T-helper 2 cell treated with Interferon-gamma antibody and Interleukin-4, amounts not matched to agents 5 μg/mL and 100 μg/mL, for 36 hours (primary cell): ENCODE data around the gene IFT57.
"Not testable (repeated sequence)": the region's sequence is repeated elsewhere in the genome, so short reads cannot be mapped to it uniquely, and the experiment has no call there.

Experiments used
- DNase-seq: peaks from one replicate; pipeline ENCODE4 v3.0.0; 2021; ENCODE audit warnings: low spot score
- H3K27ac Mint-ChIP-seq: one replicate; pipeline ENCODE4 v1.8.0; 2021; ENCODE audit warnings: mild to moderate bottlenecking, mixed read lengths
- H3K27me3 Mint-ChIP-seq: one replicate; pipeline ENCODE4 v1.8.0; 2021; ENCODE audit warnings: low read depth, mixed read lengths
- H3K36me3 Mint-ChIP-seq: one replicate; pipeline ENCODE4 v1.8.0; 2021; ENCODE audit warnings: low read depth, mixed read lengths
- H3K4me1 Mint-ChIP-seq: one replicate; pipeline ENCODE4 v1.8.0; 2021; ENCODE audit warnings: low read depth, mixed read lengths
- H3K4me3 Mint-ChIP-seq: one replicate; pipeline ENCODE4 v1.8.0; 2022; ENCODE audit warnings: mild to moderate bottlenecking, moderate library complexity, mixed read lengths
- H3K9me3 Mint-ChIP-seq: one replicate; pipeline ENCODE4 v1.8.0; 2021; ENCODE audit warnings: mixed read lengths

IFT57 gene

DNA sequence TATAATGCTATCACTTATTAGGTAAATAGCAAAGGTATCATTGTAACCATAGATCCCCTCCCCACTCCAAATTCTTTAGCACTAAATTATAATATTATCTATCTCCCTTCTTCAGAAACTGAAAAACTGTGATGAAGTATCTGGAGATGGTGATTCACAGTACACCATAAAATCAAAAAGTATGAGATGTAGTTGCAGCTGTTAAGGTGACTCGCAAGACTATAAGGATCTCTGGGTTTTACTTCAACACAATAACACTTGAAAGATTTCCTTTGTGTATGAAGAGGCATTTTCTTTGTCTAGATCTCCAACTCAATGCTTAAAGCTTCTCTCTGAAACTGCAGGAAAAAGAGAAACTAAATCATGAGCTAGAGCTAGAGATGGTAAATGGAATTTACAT, 46.9 kb downstream of the IFT57 start:
- Mint-ChIP-seq H3K36me3 (peaks cover 1% of the 10 kb centered on the region), H3K9me3 (no peaks in the 10 kb centered on the region), H3K27ac (no peak overlapping the region), H3K4me1 (peaks cover 19% of the 10 kb centered on the region), H3K4me3 (no peak overlapping the region), H3K27me3 (no peaks in the 10 kb centered on the region)
- DNase-seq = no peak

DNA sequence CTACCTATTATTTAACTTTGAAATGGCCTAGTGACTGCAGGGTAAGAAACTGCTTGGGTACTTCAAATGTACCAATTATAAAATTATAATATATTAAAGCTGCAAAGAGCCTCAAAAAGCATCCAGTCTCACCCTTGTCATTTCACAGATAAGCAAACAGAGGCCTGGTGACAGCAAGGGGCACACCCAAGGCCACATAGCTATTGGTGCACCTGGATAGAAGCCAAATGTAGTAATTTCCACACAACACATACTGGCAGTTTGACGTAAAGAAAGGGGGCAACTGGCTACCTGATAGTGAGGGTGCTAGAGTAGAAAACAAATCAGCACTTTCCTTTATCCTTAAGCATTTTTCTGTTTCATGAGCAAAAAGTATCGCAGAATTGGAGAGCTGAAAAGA, 51.1 kb downstream of the IFT57 start:
- H3K36me3 Mint-ChIP-seq = peaks cover 10% of the 10 kb centered on the region

DNA sequence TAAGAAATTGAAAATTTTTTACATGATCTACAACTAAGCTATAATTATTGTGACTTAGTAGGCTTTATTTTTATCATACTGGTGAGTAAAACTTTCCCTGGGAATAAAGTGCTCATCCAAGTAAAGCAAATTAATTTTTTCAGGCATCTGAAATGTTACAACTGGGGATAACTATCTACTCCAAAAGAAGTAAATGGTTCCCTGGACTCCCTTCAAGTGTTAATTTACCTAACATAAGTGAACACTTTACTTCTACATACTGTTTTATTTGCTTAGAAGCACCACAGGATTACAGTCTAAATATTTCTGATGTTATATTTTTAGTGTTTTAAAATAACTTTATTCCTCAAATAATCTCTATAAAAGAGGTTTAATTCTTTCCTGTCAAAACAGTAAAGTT, 57.8 kb downstream of the IFT57 start:
- Mint-ChIP-seq H3K4me3 (no peak overlapping the region), H3K9me3 (no peaks in the 10 kb centered on the region), H3K4me1 (peaks cover 3% of the 10 kb centered on the region), H3K27me3 (no peaks in the 10 kb centered on the region), H3K36me3 (peaks cover 11% of the 10 kb centered on the region), H3K27ac (no peak overlapping the region)
- no peak for DNase-seq

More for the DNA sequence above, 51.1 kb downstream of the IFT57 start:
- Mint-ChIP-seq H3K27me3 (no peaks in the 10 kb centered on the region), H3K9me3 (no peaks in the 10 kb centered on the region), H3K27ac (no peak overlapping the region), H3K4me3 (no peak overlapping the region), H3K4me1 (peaks cover 17% of the 10 kb centered on the region)
- DNase-seq = no peak

DNA sequence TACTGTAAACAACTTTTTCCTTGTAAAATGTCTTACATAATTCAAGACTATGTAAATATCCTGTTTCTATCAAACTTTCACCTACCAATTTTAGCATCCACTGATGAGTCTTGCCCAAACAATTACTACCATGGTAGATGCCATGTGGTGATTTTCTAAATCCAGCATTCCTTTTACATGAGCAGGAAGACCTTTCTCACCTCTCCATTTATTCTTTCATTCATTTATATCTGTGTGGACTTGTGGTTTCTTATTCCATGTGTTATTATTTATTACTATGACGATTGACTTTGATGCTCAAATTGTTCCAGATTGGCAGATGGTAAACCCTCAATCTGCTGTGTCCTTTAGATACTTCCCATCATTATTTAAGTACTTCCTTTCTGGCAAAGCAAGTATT, 62.4 kb downstream of the IFT57 start:
- H3K27ac Mint-ChIP-seq = no peak overlapping the region
- H3K27me3 Mint-ChIP-seq = no peaks in the 10 kb centered on the region
- H3K36me3 Mint-ChIP-seq = peaks cover 3% of the 10 kb centered on the region

DNA sequence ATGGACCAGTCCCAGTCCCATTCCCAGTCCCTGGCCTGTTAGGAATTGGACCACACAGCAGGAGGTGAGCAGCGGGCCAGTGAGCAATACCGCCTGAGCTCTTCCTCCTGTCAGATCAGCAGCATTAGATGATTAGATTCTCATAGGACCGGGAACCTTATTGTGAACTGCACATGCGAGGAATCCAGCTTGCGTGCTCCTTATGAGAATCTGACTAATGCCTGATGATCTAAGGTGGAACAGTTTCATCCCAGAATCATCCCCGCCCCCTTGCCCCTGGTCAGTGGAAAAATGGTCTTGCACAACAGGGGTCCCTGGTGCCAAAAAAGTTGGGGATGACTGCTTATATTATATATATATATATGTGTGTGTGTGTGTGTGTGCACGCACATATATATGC, 63.1 kb downstream of the IFT57 start:
- Mint-ChIP-seq H3K9me3 (no peaks in the 10 kb centered on the region), H3K4me1 (peaks cover 3% of the 10 kb centered on the region), H3K36me3 (peaks cover 3% of the 10 kb centered on the region), H3K27me3 (no peaks in the 10 kb centered on the region), H3K4me3 (no peak overlapping the region), H3K27ac (no peak overlapping the region)
- DNase-seq = no peak

More for the DNA sequence above, 62.4 kb downstream of the IFT57 start:
- DNase-seq = no peak
- Mint-ChIP-seq H3K9me3 (no peaks in the 10 kb centered on the region), H3K4me3 (no peak overlapping the region), H3K4me1 (peaks cover 3% of the 10 kb centered on the region)

DNA sequence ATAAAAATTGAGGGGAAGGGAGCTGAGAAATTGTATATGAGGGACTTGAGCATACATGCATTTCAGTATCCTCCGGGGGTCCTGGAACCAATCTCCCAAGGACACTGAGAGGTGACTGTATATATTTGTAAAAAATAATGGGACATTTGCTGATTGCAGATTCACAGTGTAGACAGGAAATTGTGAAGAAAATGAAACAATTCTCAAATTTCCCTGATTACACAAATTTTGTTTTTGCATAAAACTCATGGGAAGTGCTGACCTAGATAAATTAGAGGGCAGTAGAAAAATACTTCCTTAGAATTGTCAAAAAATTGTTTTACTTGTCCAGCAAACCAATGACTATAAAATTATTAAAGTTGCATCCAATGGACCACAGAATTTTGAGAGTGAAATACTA, 64.0 kb downstream of the IFT57 start:
- Mint-ChIP-seq H3K36me3 (peaks cover 3% of the 10 kb centered on the region), H3K27ac (no peak overlapping the region), H3K4me1 (peaks cover 4% of the 10 kb centered on the region), H3K9me3 (no peaks in the 10 kb centered on the region), H3K27me3 (no peaks in the 10 kb centered on the region), H3K4me3 (no peak overlapping the region)
- no peak for DNase-seq

DNA sequence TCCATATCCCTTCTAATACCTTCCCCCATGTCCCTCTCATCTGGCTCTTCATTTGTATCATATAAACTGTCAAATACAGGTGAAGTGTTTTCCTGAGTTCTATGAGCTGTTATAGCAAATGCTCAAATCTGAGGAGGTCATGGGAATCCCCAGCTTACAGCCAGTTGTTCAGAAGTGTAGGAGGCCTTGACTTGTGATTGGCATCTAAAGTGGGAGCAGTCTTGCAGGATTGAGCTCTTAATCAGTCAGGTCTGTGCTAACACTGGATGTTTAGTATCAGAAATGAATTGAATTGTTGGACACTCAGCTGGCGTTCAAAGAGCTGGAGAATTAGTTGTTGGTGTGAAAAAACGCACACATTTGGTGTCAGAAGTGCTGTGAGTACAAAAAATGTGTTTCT, 65.0 kb downstream of the IFT57 start:
- H3K4me3 Mint-ChIP-seq = no peak overlapping the region
- H3K27ac Mint-ChIP-seq = no peak overlapping the region
- H3K4me1 Mint-ChIP-seq = peaks cover 6% of the 10 kb centered on the region

DNA sequence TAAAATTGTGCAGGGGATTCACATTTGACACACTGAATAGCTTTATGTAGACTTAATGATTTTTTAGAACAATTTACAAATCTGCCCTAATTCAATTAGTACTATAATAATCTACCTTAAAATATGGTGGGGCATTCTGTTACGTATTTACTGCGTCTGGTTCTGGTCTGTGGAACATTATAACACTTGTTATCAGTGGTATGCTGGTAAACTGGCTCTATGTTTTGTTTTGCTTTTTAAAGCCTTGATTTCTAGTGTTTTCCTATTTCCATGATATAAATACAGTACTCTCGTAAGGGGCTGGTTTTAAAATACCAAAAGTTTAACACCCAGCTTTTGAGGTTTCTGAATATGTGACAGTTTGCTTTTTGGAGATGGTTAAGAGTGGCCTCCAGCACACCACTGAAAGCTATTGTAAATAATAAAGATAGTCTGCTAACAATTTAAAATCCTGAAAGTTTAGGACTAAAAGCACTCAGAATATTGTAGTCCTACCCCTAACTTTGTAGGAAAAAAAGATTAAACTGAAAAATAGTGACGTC, 65.8 kb downstream of the IFT57 start:
- Mint-ChIP-seq H3K9me3 (no peaks in the 10 kb centered on the region), H3K4me3 (no peak overlapping the region), H3K4me1 (peaks cover 6% of the 10 kb centered on the region), H3K36me3 (no peaks in the 10 kb centered on the region), H3K27ac (no peak overlapping the region), H3K27me3 (no peaks in the 10 kb centered on the region)
- no peak for DNase-seq

More for the DNA sequence above, 65.0 kb downstream of the IFT57 start:
- Mint-ChIP-seq H3K27me3 (no peaks in the 10 kb centered on the region), H3K36me3 (no peaks in the 10 kb centered on the region), H3K9me3 (no peaks in the 10 kb centered on the region)
- DNase-seq = no peak

DNA sequence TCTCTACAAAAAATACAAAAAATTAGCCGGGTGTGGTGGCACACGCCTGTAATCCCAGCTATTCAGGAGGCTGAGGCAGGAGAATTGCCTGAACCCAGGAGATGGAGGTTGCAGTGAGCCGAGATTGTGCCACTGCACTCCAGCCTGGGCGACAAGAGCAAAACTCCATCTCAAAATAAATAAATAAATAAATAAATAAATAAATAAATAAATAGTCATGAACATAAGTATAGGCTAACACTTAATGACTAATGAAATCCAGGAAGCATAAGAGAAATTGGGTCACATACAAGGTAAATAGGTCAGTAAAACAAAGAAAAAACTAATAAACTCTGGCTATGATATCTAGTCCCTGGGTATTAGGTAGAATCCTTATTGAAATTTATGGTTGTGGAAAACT, 66.6 kb downstream of the IFT57 start:
- H3K36me3 Mint-ChIP-seq, H3K27ac Mint-ChIP-seq, H3K27me3 Mint-ChIP-seq, DNase-seq, H3K4me1 Mint-ChIP-seq, H3K9me3 Mint-ChIP-seq, H3K4me3 Mint-ChIP-seq: not testable (repeated sequence)

DNA sequence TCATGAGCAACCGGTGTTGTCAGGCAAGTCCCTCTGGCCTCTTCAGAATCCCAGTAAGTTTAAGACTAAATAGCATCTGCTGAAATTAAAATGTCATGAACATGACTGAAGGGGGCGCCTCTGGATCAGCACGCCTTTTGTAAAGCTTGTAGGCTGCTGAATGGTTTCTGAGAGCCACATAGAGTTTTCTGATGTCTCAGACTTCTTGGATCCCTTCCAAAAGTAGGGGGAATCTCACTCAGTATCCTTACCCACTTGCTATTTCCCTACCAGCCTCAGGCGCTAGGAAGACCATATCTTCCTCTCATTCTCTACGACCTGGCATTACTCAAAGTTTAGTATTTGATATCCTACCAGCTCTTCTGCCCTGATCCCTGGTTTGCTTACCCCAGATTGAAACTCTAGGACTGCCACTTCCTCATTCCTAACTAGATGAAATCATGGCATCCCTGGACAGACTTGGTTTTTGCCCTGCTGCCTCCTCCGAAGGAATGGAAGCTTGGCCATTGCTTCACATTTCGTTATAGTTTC, 68.7 kb downstream of the IFT57 start:
- no peaks in the 10 kb centered on the region for H3K9me3 Mint-ChIP-seq
- H3K4me3 Mint-ChIP-seq = no peak overlapping the region
- H3K27ac Mint-ChIP-seq = no peak overlapping the region
- H3K36me3 Mint-ChIP-seq = no peaks in the 10 kb centered on the region
- peaks cover 6% of the 10 kb centered on the region for H3K4me1 Mint-ChIP-seq
- peak; percentile 42 for DNase-seq
- no peaks in the 10 kb centered on the region for H3K27me3 Mint-ChIP-seq

DNA sequence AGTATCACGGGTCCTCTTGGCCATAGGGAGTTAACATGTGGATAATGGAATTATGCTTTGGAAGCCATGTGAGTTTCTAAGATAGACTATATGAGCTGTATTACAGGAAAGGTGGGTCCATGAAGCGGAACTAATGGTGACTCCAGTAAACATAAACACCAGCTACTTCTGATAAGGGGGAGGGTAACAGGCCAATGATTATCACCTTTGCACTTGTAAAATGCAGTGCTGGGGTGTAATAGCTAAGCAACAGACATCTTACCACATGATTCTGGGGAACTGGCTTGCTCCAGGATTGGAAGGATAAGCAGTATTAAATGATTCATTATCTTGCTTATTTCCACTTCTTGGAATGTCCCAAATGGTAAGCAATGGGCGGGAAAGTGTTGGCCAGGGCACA, 70.0 kb downstream of the IFT57 start:
- DNase-seq = no peak
- no peak overlapping the region for H3K4me3 Mint-ChIP-seq
- H3K36me3 Mint-ChIP-seq = peaks cover 1% of the 10 kb centered on the region
- no peaks in the 10 kb centered on the region for H3K27me3 Mint-ChIP-seq
- H3K4me1 Mint-ChIP-seq = peaks cover 8% of the 10 kb centered on the region
- H3K9me3 Mint-ChIP-seq = no peaks in the 10 kb centered on the region
- no peak overlapping the region for H3K27ac Mint-ChIP-seq

DNA sequence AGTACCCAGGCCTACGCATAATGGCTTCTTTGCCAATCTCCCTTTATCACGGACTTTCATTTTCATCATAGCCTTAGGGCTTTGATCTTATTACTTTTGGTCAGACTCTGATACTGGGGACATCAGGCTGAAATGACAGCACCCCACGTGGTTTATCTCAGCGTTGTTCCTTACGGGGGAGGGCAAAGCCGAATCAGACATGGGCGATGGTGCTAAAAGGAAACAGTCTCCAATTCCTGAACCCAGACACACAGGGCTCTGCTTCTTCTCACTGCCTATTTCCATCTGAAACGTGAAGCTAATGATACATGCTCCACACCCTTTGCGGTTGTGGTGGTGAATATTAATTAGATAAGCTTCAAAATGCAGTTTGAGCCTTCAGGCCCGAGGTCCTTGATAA, 72.0 kb downstream of the IFT57 start:
- H3K36me3 Mint-ChIP-seq = peaks cover 16% of the 10 kb centered on the region
- no peak for DNase-seq
- peaks cover 11% of the 10 kb centered on the region for H3K9me3 Mint-ChIP-seq
- H3K27me3 Mint-ChIP-seq = no peaks in the 10 kb centered on the region
- peaks cover 7% of the 10 kb centered on the region for H3K4me1 Mint-ChIP-seq
- no peak overlapping the region for H3K27ac Mint-ChIP-seq
- no peak overlapping the region for H3K4me3 Mint-ChIP-seq

DNA sequence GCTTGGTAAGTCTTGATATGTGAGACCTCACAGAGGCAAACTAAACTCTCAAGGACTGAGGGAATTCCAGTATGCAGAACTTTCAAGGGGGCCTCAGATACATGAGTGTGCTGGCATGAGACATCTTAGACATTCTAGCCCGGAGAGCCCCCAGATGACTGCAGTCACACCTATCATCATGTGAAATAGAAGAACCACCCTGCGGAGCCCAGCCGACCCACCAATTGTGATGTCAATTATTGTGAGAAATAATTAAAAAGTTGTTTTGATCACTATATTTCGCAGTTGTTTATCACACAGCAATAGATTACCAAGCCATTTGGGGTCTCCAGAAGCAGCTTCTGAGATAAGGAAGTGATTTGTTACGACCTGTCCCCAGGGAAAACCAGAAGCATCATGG, 76.1 kb downstream of the IFT57 start:
- Mint-ChIP-seq H3K4me3 (no peak overlapping the region), H3K36me3 (peaks cover 34% of the 10 kb centered on the region), H3K27me3 (no peaks in the 10 kb centered on the region), H3K27ac (no peak overlapping the region), H3K4me1 (peaks cover 8% of the 10 kb centered on the region), H3K9me3 (peaks cover 23% of the 10 kb centered on the region)
- no peak for DNase-seq

DNA sequence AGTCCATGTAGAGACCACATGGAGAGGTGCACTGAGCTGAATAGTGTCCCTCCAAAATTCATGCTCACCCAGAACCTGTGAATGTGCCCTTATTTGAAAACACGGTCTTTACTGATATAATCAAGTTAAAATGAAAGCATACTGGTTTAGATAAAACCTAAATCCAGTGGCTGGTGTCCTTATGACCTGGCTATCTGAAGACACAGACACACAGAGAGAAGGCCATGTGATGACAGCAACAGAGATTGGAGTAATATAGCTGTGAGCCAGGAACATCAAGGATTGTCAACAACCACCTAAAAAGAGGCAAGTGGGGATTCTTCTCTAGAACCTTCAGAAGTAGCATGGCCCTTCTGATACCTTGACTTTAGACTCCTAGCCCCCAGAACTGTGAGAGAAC, 76.6 kb downstream of the IFT57 start:
- Mint-ChIP-seq H3K27ac (no peak overlapping the region), H3K36me3 (peaks cover 40% of the 10 kb centered on the region), H3K27me3 (no peaks in the 10 kb centered on the region), H3K4me3 (no peak overlapping the region), H3K4me1 (peaks cover 8% of the 10 kb centered on the region), H3K9me3 (peaks cover 23% of the 10 kb centered on the region)
- DNase-seq = no peak

DNA sequence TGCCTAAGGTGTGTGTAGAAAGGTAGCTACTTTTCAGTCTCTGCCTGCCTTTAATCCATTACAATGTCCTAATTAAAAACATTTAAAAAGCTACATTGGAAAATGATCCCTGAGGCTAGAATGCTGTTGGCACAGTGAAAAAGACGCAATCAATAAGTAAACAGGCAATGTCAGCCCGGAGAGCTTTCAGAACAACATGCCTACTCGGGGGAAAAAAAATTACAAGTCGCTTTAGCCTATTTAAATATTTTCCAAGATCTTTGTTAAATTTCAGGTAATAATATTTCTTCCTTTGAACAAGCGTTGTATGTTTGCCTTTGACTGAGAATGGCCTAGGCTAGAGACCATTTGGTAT, 84.8 kb downstream of the IFT57 start:
- no peak overlapping the region for H3K27ac Mint-ChIP-seq
- no peaks in the 10 kb centered on the region for H3K9me3 Mint-ChIP-seq
- H3K4me3 Mint-ChIP-seq = no peak overlapping the region
- DNase-seq = no peak
- peaks cover 34% of the 10 kb centered on the region for H3K4me1 Mint-ChIP-seq
- no peaks in the 10 kb centered on the region for H3K27me3 Mint-ChIP-seq
- H3K36me3 Mint-ChIP-seq = peaks cover 67% of the 10 kb centered on the region
